Measurements from ENCODE around the gene GBF1. TPM values are rescaled to one million over a fixed set of nuclear protein-coding genes. Genes with fewer than 3 reads are reported as not detected.

GBF1 gene
- total and polyA plus RNA-seq, 2 of the 13 experiments (the other 11 are each of a cell fraction or from before 2014, with no cell fraction given) = 17.1 to 21.9 TPM

DNA sequence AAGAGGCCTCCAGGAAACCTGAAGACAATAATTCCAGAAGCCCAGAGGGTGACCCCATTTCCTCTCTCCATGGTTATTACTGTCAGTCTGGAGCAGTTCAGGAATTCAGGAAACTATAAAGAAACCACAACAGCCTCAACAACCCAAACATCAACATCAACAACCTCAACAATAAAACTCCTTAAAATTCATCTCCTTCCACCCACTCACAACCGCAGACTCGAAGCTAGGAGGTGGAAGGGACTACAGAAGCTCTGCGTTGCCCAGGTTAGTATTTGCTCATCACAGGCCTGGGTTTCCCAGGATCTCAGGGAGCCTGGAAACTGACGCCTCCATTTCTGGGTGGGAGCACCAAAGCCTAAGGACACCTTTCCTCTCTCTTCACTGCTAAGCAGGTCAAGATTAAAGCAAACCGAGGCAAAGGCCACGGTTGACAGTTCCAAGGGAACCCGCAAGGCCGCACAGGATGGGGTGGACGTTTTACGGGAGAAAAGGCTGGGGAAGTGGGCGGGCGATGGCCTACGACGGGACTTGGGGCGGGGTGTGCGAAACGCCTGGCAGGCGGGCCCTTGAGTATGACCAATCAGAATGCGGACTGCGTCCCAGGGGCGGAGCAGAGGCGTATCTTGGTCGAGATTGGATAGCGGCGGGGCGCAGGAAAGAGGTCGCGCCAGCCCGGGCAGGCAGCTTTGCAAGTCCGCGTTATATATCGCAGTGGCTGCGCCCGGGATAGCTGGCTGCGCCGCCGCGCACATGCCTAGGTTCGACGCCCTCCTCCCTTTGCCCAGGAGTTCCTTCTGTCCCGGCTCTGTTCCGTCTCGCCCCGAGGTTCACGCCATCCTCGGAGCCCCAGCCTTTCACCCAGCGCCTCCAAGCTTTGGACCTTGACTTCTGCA, 19.4 kb upstream of the GBF1 start, which contains the start of gene ELOVL3 (continued):
- peak; percentile 87; the same call in 1 of the 2 replicates for TF ChIP-seq ZNF558 (CRISPR knock-in tag; IDR thresholded peaks at IDR 0.05; ENCODE audit: borderline replicate concordance)
- peak; percentile 95; the same call in 1 of the 2 replicates for TF ChIP-seq ZFP90 (CRISPR knock-in tag; IDR thresholded peaks at IDR 0.05; ENCODE audit: borderline replicate concordance)
- TF ChIP-seq GMEB2 (CRISPR knock-in tag; IDR thresholded peaks at IDR 0.05; ENCODE audit: low read depth) = no peak
- TF ChIP-seq SMAD3 (CRISPR knock-in tag; IDR thresholded peaks at IDR 0.05) = peak; percentile 49; the same call in 1 of the 2 replicates
- TF ChIP-seq ARNT2 (CRISPR knock-in tag; IDR thresholded peaks at IDR 0.05; ENCODE audit: low read depth) = peak; percentile 92
- TF ChIP-seq ZBTB8A (CRISPR knock-in tag; IDR thresholded peaks at IDR 0.05; ENCODE audit: borderline replicate concordance, low read depth) = peak; percentile 77; the same call in 1 of the 2 replicates
- TF ChIP-seq, protein P1, sequence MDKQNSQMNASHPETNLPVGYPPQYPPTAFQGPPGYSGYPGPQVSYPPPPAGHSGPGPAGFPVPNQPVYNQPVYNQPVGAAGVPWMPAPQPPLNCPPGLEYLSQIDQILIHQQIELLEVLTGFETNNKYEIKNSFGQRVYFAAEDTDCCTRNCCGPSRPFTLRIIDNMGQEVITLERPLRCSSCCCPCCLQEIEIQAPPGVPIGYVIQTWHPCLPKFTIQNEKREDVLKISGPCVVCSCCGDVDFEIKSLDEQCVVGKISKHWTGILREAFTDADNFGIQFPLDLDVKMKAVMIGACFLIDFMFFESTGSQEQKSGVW (CRISPR knock-in tag; IDR thresholded peaks at IDR 0.05; ENCODE audit: borderline replicate concordance) = no peak
- TF ChIP-seq ZNF543 (CRISPR knock-in tag; IDR thresholded peaks at IDR 0.05) = peak; percentile 91; the same call in 1 of the 2 replicates
- TF ChIP-seq SOX6 (IDR thresholded peaks at IDR 0.05) = no peak
- TF ChIP-seq SOX6 (CRISPR knock-in tag; IDR thresholded peaks at IDR 0.05) = peak; percentile 55
- TF ChIP-seq RFX5 (IDR thresholded peaks at IDR 0.05; ENCODE audit: low read depth, low read length) = peak; percentile 63
- TF ChIP-seq ZNF33A (CRISPR knock-in tag; IDR thresholded peaks at IDR 0.05; ENCODE audit: borderline replicate concordance) = 0 out of 2 replicates have a peak, but pooled peaks have one; percentile 25
- TF ChIP-seq HIVEP1 (CRISPR knock-in tag; IDR thresholded peaks at IDR 0.05) = 0 out of 2 replicates have a peak, but pooled peaks have one; percentile 49
- TF ChIP-seq ZMYM4 (CRISPR knock-in tag; IDR thresholded peaks at IDR 0.05) = peak; percentile 76; the same call in 1 of the 2 replicates
- TF ChIP-seq ZNF607 (CRISPR knock-in tag; IDR thresholded peaks at IDR 0.05; ENCODE audit: borderline replicate concordance) = peak; percentile 95
- peak; percentile 76; the same call in 1 of the 2 replicates for TF ChIP-seq KLF6 (CRISPR knock-in tag; IDR thresholded peaks at IDR 0.05)
- TF ChIP-seq PHF8 (CRISPR knock-in tag; IDR thresholded peaks at IDR 0.05) = peak; percentile 74
- TF ChIP-seq AKAP8 (CRISPR knock-in tag; IDR thresholded peaks at IDR 0.05) = peak; percentile 53; the same call in 1 of the 2 replicates
- TF ChIP-seq SALL2 (CRISPR knock-in tag; IDR thresholded peaks at IDR 0.05) = peak; percentile 73
- TF ChIP-seq ZNF224 (CRISPR knock-in tag; IDR thresholded peaks at IDR 0.05) = peak; percentile 83; the same call in 1 of the 2 replicates
